ENCODE measurements around the gene ADCK1.

The ADCK1 gene

GRCh38 chr14:77868552-77869285 is 68.8 kb downstream of the ADCK1 start:
- H3K4me3 ChIP-seq (ENCODE audit: low read length): no peak overlapping the region
- H3K9me3 ChIP-seq (ENCODE audit: insufficient read depth, low read depth, low read length): no peaks in the 10 kb centered on the region
- H3K27ac ChIP-seq (ENCODE audit: low read length): no peak overlapping the region
- H3K36me3 ChIP-seq (ENCODE audit: insufficient read depth, low read depth, low read length): no peaks in the 10 kb centered on the region
- H3K4me1 ChIP-seq (ENCODE audit: insufficient read depth, low read length): no peaks in the 10 kb centered on the region
- H3K9ac ChIP-seq (ENCODE audit: low read depth, low read length): no peak overlapping the region
- no peaks in the 10 kb centered on the region for H3K27me3 ChIP-seq (ENCODE audit: insufficient read depth, low read length)

- Histone ChIP-seq H3K9me3 (ENCODE audit: insufficient read depth, low read depth, low read length) (no peaks in the 10 kb centered on the region), H3K27ac (ENCODE audit: low read length) (no peak overlapping the region), H3K9ac (ENCODE audit: low read depth, low read length) (no peak overlapping the region), H3K36me3 (ENCODE audit: insufficient read depth, low read depth, low read length) (no peaks in the 10 kb centered on the region), H3K4me3 (ENCODE audit: low read length) (no peak overlapping the region), H3K4me1 (ENCODE audit: insufficient read depth, low read length) (no peaks in the 10 kb centered on the region), H3K27me3 (ENCODE audit: insufficient read depth, low read length) (no peaks in the 10 kb centered on the region)
These were observed 69.4 kb downstream of the ADCK1 start for GRCh38 chr14:77869340-77869739.

- no peaks in the 10 kb centered on the region for H3K9me3 ChIP-seq (ENCODE audit: insufficient read depth, low read depth, low read length)
- no peak overlapping the region for H3K9ac ChIP-seq (ENCODE audit: low read depth, low read length)
- no peak overlapping the region for H3K4me3 ChIP-seq (ENCODE audit: low read length)
- no peaks in the 10 kb centered on the region for H3K27me3 ChIP-seq (ENCODE audit: insufficient read depth, low read length)
- H3K27ac ChIP-seq (ENCODE audit: low read length): no peak overlapping the region
- no peaks in the 10 kb centered on the region for H3K4me1 ChIP-seq (ENCODE audit: insufficient read depth, low read length)
- no peaks in the 10 kb centered on the region for H3K36me3 ChIP-seq (ENCODE audit: insufficient read depth, low read depth, low read length)
These were observed 70.7 kb downstream of the ADCK1 start for GRCh38 chr14:77870646-77871045.

GRCh38 chr14:77872152-77872551 is 72.2 kb downstream of the ADCK1 start:
- Histone ChIP-seq H3K27ac (ENCODE audit: low read length) (no peak overlapping the region), H3K4me1 (ENCODE audit: insufficient read depth, low read length) (no peaks in the 10 kb centered on the region), H3K27me3 (ENCODE audit: insufficient read depth, low read length) (no peaks in the 10 kb centered on the region), H3K9me3 (ENCODE audit: insufficient read depth, low read depth, low read length) (no peaks in the 10 kb centered on the region), H3K36me3 (ENCODE audit: insufficient read depth, low read depth, low read length) (no peaks in the 10 kb centered on the region), H3K4me3 (ENCODE audit: low read length) (no peak overlapping the region), H3K9ac (ENCODE audit: low read depth, low read length) (no peak overlapping the region)

GRCh38 chr14:77872983-77873382 is 73.1 kb downstream of the ADCK1 start:
- no peak overlapping the region for H3K4me3 ChIP-seq (ENCODE audit: low read length)

GRCh38 chr14:77878783-77879182 is 78.9 kb downstream of the ADCK1 start:
- H3K27ac ChIP-seq (ENCODE audit: low read length): no peak overlapping the region
- no peaks in the 10 kb centered on the region for H3K36me3 ChIP-seq (ENCODE audit: insufficient read depth, low read depth, low read length)
- no peak overlapping the region for H3K9ac ChIP-seq (ENCODE audit: low read depth, low read length)
- no peak overlapping the region for H3K4me3 ChIP-seq (ENCODE audit: low read length)
- no peaks in the 10 kb centered on the region for H3K4me1 ChIP-seq (ENCODE audit: insufficient read depth, low read length)
- no peaks in the 10 kb centered on the region for H3K9me3 ChIP-seq (ENCODE audit: insufficient read depth, low read depth, low read length)
- no peaks in the 10 kb centered on the region for H3K27me3 ChIP-seq (ENCODE audit: insufficient read depth, low read length)

More at GRCh38 chr14:77872983-77873382, 73.1 kb downstream of the ADCK1 start:
- no peak overlapping the region for H3K27ac ChIP-seq (ENCODE audit: low read length)
- H3K4me1 ChIP-seq (ENCODE audit: insufficient read depth, low read length): no peaks in the 10 kb centered on the region
- no peaks in the 10 kb centered on the region for H3K36me3 ChIP-seq (ENCODE audit: insufficient read depth, low read depth, low read length)
- H3K27me3 ChIP-seq (ENCODE audit: insufficient read depth, low read length): no peaks in the 10 kb centered on the region
- no peak overlapping the region for H3K9ac ChIP-seq (ENCODE audit: low read depth, low read length)
- H3K9me3 ChIP-seq (ENCODE audit: insufficient read depth, low read depth, low read length): no peaks in the 10 kb centered on the region

GRCh38 chr14:77880056-77880455 is 80.1 kb downstream of the ADCK1 start:
- no peaks in the 10 kb centered on the region for H3K4me1 ChIP-seq (ENCODE audit: insufficient read depth, low read length)
- H3K27ac ChIP-seq (ENCODE audit: low read length): no peak overlapping the region
- H3K27me3 ChIP-seq (ENCODE audit: insufficient read depth, low read length): no peaks in the 10 kb centered on the region
- H3K9me3 ChIP-seq (ENCODE audit: insufficient read depth, low read depth, low read length): no peaks in the 10 kb centered on the region
- H3K4me3 ChIP-seq (ENCODE audit: low read length): no peak overlapping the region
- H3K36me3 ChIP-seq (ENCODE audit: insufficient read depth, low read depth, low read length): no peaks in the 10 kb centered on the region
- H3K9ac ChIP-seq (ENCODE audit: low read depth, low read length): no peak overlapping the region

- no peaks in the 10 kb centered on the region for H3K9me3 ChIP-seq (ENCODE audit: insufficient read depth, low read depth, low read length)
- no peak overlapping the region for H3K4me3 ChIP-seq (ENCODE audit: low read length)
- no peaks in the 10 kb centered on the region for H3K27me3 ChIP-seq (ENCODE audit: insufficient read depth, low read length)
- no peaks in the 10 kb centered on the region for H3K4me1 ChIP-seq (ENCODE audit: insufficient read depth, low read length)
- H3K9ac ChIP-seq (ENCODE audit: low read depth, low read length): no peak overlapping the region
- no peak overlapping the region for H3K27ac ChIP-seq (ENCODE audit: low read length)
- H3K36me3 ChIP-seq (ENCODE audit: insufficient read depth, low read depth, low read length): no peaks in the 10 kb centered on the region
These were observed 82.2 kb downstream of the ADCK1 start for GRCh38 chr14:77882098-77882497.

- no peak overlapping the region for H3K4me3 ChIP-seq (ENCODE audit: low read length)
- no peaks in the 10 kb centered on the region for H3K9me3 ChIP-seq (ENCODE audit: insufficient read depth, low read depth, low read length)
- H3K4me1 ChIP-seq (ENCODE audit: insufficient read depth, low read length): no peaks in the 10 kb centered on the region
- no peaks in the 10 kb centered on the region for H3K27me3 ChIP-seq (ENCODE audit: insufficient read depth, low read length)
- H3K27ac ChIP-seq (ENCODE audit: low read length): no peak overlapping the region
- no peaks in the 10 kb centered on the region for H3K36me3 ChIP-seq (ENCODE audit: insufficient read depth, low read depth, low read length)
- no peak overlapping the region for H3K9ac ChIP-seq (ENCODE audit: low read depth, low read length)
These were observed 82.7 kb downstream of the ADCK1 start for GRCh38 chr14:77882636-77883035.

GRCh38 chr14:77883131-77883846 is 83.4 kb downstream of the ADCK1 start:
- Histone ChIP-seq H3K4me3 (ENCODE audit: low read length) (no peak overlapping the region), H3K27me3 (ENCODE audit: insufficient read depth, low read length) (no peaks in the 10 kb centered on the region), H3K9ac (ENCODE audit: low read depth, low read length) (no peak overlapping the region), H3K27ac (ENCODE audit: low read length) (no peak overlapping the region), H3K36me3 (ENCODE audit: insufficient read depth, low read depth, low read length) (no peaks in the 10 kb centered on the region), H3K9me3 (ENCODE audit: insufficient read depth, low read depth, low read length) (no peaks in the 10 kb centered on the region), H3K4me1 (ENCODE audit: insufficient read depth, low read length) (no peaks in the 10 kb centered on the region)

- no peaks in the 10 kb centered on the region for H3K36me3 ChIP-seq (ENCODE audit: insufficient read depth, low read depth, low read length)
- no peak overlapping the region for H3K9ac ChIP-seq (ENCODE audit: low read depth, low read length)
- H3K27me3 ChIP-seq (ENCODE audit: insufficient read depth, low read length): no peaks in the 10 kb centered on the region
- no peaks in the 10 kb centered on the region for H3K4me1 ChIP-seq (ENCODE audit: insufficient read depth, low read length)
- H3K4me3 ChIP-seq (ENCODE audit: low read length): no peak overlapping the region
- H3K9me3 ChIP-seq (ENCODE audit: insufficient read depth, low read depth, low read length): no peaks in the 10 kb centered on the region
- H3K27ac ChIP-seq (ENCODE audit: low read length): no peak overlapping the region
These were observed 83.9 kb downstream of the ADCK1 start for GRCh38 chr14:77883847-77884238.

- Histone ChIP-seq H3K27me3 (ENCODE audit: insufficient read depth, low read length) (no peaks in the 10 kb centered on the region), H3K4me3 (ENCODE audit: low read length) (no peak overlapping the region), H3K9ac (ENCODE audit: low read depth, low read length) (no peak overlapping the region), H3K4me1 (ENCODE audit: insufficient read depth, low read length) (no peaks in the 10 kb centered on the region), H3K27ac (ENCODE audit: low read length) (no peak overlapping the region), H3K36me3 (ENCODE audit: insufficient read depth, low read depth, low read length) (no peaks in the 10 kb centered on the region), H3K9me3 (ENCODE audit: insufficient read depth, low read depth, low read length) (no peaks in the 10 kb centered on the region)
These were observed 85.5 kb downstream of the ADCK1 start for GRCh38 chr14:77885367-77885766.

Data from iPS-20b (cell line).